ENCODE results near the gene SERPINB1.

DNA sequence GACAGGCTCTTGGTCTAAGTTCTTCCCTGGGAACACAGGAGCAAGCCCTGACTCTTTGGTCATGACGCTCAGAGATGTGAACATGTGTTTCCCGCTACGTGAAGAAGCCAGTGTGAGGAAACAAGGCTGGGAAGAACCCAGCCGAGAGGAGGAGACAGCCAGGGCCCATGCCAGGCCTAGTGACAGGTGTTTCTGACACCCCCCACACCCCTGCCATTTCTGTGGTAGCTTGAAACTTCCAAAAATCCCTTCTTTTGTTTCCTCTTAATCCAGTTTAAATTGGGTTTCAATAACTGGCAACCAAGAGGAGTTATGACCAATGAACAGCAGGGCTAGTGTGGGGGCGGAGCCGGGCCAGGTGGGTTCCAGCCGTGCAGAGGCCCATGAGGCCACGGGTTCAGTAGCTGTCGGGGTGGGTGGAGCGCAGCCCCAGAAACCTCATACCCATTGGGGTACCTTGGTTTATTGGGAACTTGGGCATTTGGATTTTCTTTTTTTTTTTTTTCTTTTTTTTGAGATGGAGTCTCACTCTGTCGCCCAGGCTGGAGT, 43.0 kb downstream of the SERPINB1 start:
- TF ChIP-seq, protein P1, sequence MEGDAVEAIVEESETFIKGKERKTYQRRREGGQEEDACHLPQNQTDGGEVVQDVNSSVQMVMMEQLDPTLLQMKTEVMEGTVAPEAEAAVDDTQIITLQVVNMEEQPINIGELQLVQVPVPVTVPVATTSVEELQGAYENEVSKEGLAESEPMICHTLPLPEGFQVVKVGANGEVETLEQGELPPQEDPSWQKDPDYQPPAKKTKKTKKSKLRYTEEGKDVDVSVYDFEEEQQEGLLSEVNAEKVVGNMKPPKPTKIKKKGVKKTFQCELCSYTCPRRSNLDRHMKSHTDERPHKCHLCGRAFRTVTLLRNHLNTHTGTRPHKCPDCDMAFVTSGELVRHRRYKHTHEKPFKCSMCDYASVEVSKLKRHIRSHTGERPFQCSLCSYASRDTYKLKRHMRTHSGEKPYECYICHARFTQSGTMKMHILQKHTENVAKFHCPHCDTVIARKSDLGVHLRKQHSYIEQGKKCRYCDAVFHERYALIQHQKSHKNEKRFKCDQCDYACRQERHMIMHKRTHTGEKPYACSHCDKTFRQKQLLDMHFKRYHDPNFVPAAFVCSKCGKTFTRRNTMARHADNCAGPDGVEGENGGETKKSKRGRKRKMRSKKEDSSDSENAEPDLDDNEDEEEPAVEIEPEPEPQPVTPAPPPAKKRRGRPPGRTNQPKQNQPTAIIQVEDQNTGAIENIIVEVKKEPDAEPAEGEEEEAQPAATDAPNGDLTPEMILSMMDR (IDR thresholded peaks at IDR 0.05): no peak
- TF ChIP-seq ELK1 (IDR thresholded peaks at IDR 0.05; ENCODE audit: low read depth, low read length): no peak
- TF ChIP-seq BHLHE40 (IDR thresholded peaks at IDR 0.05; ENCODE audit: low read depth, low read length): no peak

Measured in A549 (cell line).